ENCODE data around the gene LAD1. TPM values are rescaled to one million over a fixed set of nuclear protein-coding genes. Genes with fewer than 3 reads are reported as not detected.

LAD1 gene
- total and polyA plus RNA-seq, 2 experiments from 2014 or later = not detected

DNA sequence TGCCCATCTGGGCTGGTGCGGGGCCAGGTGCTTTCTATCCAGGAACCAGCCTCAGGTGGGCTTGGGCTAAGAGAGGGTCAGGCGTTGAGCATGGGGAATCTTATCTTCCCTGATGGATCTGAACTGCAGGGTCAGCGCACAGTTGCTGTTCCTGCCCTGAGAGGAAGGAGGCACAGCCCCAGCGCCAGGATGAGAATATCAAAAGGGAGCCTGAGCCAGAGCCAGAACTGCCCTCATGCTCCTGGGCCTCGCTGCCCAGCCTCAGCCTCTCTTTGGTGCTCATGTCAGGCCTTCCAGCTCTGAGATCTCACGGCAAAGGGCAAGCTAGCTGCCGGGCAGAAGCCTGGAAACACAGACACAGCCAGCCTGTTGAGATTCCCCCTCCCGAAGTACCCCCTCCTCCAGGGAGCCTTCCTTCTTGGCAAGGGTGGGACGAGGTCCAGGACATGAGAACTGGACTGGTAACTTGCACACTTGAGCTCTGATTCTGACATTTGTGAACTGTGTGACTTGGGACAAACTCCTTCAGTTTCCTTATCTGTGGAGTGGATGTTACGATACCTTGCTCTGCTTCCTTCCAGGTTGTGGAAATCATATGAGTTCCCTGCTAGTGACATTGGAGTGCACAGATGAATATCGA is 1.2 kb upstream of the LAD1 start:
- Histone ChIP-seq H3K4me3 (no peak overlapping the region), H3K36me3 (ENCODE audit: low read depth) (no peaks in the 10 kb centered on the region), H3K79me2 (ENCODE audit: insufficient read depth) (no peaks in the 10 kb centered on the region), H3K4me1 (ENCODE audit: insufficient read depth) (no peaks in the 10 kb centered on the region), H3K9ac (no peak overlapping the region), H4K20me1 (ENCODE audit: insufficient read depth) (no peaks in the 10 kb centered on the region), H2AFZ (no peak overlapping the region), H3K4me2 (ENCODE audit: unreplicated experiment) (no peak overlapping the region), H3K27ac (no peak overlapping the region), H3K9me2 (ENCODE audit: insufficient read depth) (no peaks in the 10 kb centered on the region), H3K27me3 (replicated peaks; ENCODE audit: insufficient read depth) (peaks cover 62% of the 10 kb centered on the region), H3F3A (ENCODE audit: insufficient read depth) (no peaks in the 10 kb centered on the region), H3K9me3 (ENCODE audit: low read depth) (no peaks in the 10 kb centered on the region)
- in situ Hi-C loops (cut with MboI) = no loop called here
- TF ChIP-seq EZH2phosphoT487 (IDR thresholded peaks at IDR 0.05; ENCODE audit: insufficient read depth, low read depth) (no peak), EZH2 (IDR thresholded peaks at IDR 0.05; ENCODE audit: insufficient read depth, poor library complexity, severe bottlenecking) (no peak)
- DNase-seq = no peak
- 83 to 85% methylated on average over 11 of the region's 11 CpGs for WGBS, 2 experiments (ENCODE audit: low coverage in 1 of 2, low lambda C conversion rate in 2 of 2, missing lambda C conversion rate in 2 of 2)

DNA sequence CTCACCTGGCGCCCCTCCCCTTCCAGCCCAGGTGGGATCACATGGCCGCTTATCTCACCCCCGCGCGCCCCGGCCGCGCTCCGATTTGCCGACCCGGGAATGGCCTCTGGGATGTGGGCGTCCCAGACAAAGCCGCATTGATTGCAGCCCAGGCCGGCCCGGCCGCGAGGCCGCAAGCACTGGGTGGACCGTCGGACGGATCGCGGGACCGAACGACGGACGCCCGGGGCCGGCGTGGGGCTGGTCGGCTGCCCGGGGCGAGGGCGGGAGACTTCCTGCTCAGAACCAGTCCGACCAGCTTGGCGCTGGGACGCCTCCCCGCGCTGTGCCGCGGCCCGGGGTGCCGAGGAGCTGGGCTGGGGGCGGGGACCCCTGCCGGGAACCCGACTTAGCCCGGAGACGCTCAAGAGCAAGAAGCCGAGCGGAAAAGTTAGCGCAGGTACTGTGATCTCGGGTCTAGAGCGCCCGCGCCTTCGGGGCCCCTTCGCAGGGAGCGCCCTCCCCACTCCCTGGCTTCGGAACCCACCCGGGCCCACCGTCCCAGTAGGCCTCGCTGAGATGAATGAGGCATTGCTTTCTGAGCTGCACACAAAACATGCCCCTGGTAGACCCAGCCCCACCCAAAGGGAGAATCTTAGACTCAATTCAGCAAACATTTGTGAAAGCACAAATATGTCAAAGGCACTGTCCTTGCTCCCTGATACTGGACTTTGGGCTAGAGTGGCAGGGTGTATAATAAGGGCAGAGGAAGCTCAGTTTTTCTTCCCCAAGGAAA is 415 bp upstream of the LAD1 start:
- Histone ChIP-seq H4K20me1 (ENCODE audit: insufficient read depth) (no peaks in the 10 kb centered on the region), H3K27ac (no peak overlapping the region), H3K27me3 (replicated peaks; ENCODE audit: insufficient read depth) (peaks cover 62% of the 10 kb centered on the region), H3F3A (ENCODE audit: insufficient read depth) (no peaks in the 10 kb centered on the region), H3K9me2 (ENCODE audit: insufficient read depth) (no peaks in the 10 kb centered on the region), H3K4me3 (peak overlapping the region; percentile 16; the same call in 1 of the 2 replicates), H3K4me1 (ENCODE audit: insufficient read depth) (no peaks in the 10 kb centered on the region), H3K4me2 (ENCODE audit: unreplicated experiment) (no peak overlapping the region), H3K36me3 (ENCODE audit: low read depth) (no peaks in the 10 kb centered on the region), H3K79me2 (ENCODE audit: insufficient read depth) (no peaks in the 10 kb centered on the region), H3K9ac (no peak overlapping the region), H2AFZ (no peak overlapping the region), H3K9me3 (ENCODE audit: low read depth) (no peaks in the 10 kb centered on the region)
- WGBS, 2 experiments (ENCODE audit: low coverage in 1 of 2, low lambda C conversion rate in 2 of 2, missing lambda C conversion rate in 2 of 2) = 16% methylated on average over 55 to 62 of the region's 62 CpGs
- in situ Hi-C loops (cut with MboI) = no loop called here
- DNase-seq = peak; percentile 34
- TF ChIP-seq EZH2 (IDR thresholded peaks at IDR 0.05; ENCODE audit: insufficient read depth, poor library complexity, severe bottlenecking) (peak; percentile 47), EZH2phosphoT487 (IDR thresholded peaks at IDR 0.05; ENCODE audit: insufficient read depth, low read depth) (peak; percentile 69; the same call in 1 of the 2 replicates)

DNA sequence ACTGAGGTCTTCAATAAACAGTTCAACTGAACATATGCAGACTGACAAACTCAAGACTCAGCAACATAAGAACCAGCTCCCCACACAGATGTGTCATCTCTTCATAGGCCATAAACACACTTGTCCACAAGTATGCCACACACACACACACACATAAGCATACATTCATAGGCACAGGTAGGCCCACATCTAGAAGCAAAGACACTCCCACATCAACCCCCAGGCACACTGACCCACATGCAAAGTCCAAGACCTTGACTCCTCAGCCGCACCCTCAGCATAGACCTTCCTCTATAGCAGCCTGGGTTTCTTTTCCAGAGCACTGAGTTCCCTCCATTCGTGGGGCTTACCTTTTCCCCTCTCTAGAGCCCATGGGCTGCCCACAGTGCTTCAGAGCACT is 1.4 kb downstream of the LAD1 start:
- H3K27ac ChIP-seq = no peak overlapping the region
- no peaks in the 10 kb centered on the region for H3K4me1 ChIP-seq (ENCODE audit: insufficient read depth)
- no peak for DNase-seq
- no peak overlapping the region for H3K4me3 ChIP-seq
- no peaks in the 10 kb centered on the region for H3K9me3 ChIP-seq (ENCODE audit: low read depth)
- 86 to 88% methylated on average over 2 of the region's 2 CpGs for WGBS, 2 experiments (ENCODE audit: low coverage in 1 of 2, low lambda C conversion rate in 2 of 2, missing lambda C conversion rate in 2 of 2)
- in situ Hi-C loops (cut with MboI) = no loop called here
- no peaks in the 10 kb centered on the region for H3K79me2 ChIP-seq (ENCODE audit: insufficient read depth)
- H3F3A ChIP-seq (ENCODE audit: insufficient read depth) = no peaks in the 10 kb centered on the region
- peaks cover 51% of the 10 kb centered on the region for H3K27me3 ChIP-seq (replicated peaks; ENCODE audit: insufficient read depth)
- H2AFZ ChIP-seq = no peak overlapping the region
- TF ChIP-seq EZH2phosphoT487 (IDR thresholded peaks at IDR 0.05; ENCODE audit: insufficient read depth, low read depth) (no peak), EZH2 (IDR thresholded peaks at IDR 0.05; ENCODE audit: insufficient read depth, poor library complexity, severe bottlenecking) (no peak)
- H3K9me2 ChIP-seq (ENCODE audit: insufficient read depth) = no peaks in the 10 kb centered on the region
- H4K20me1 ChIP-seq (ENCODE audit: insufficient read depth) = no peaks in the 10 kb centered on the region
- no peak overlapping the region for H3K9ac ChIP-seq
- no peaks in the 10 kb centered on the region for H3K36me3 ChIP-seq (ENCODE audit: low read depth)
- H3K4me2 ChIP-seq (ENCODE audit: unreplicated experiment) = no peak overlapping the region

DNA sequence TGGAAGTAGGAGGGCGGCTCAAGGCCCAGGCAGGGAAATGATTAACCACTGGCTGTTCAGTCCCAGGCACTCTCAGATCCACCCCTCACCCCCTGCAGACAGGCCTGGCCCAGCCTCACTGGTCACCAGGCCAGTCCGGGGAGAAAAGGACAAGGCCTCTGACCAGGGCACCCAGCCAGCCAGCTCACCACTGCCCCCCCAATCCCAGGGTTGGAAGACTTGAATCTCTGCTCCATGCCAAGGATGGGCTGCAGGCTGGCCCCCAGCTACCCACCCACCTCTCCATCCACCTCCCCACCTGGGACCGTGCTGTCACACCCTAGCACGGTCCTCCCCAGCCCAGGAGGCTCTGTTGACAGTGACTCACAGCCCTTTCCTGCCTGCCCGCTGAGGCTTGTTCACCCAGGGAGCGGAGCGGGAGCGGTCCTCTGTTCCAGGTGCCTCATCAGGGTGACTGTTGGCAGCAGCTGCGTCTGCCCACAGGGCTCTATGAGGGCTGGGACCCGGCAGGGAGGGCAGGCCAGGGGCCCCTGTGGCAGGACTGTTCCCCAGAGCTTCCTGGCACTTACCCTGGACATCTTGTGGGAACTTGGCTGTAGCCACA is 2.2 kb downstream of the LAD1 start:
- Histone ChIP-seq H3F3A (ENCODE audit: insufficient read depth) (no peaks in the 10 kb centered on the region), H3K9me2 (ENCODE audit: insufficient read depth) (no peaks in the 10 kb centered on the region), H2AFZ (no peak overlapping the region), H3K4me1 (ENCODE audit: insufficient read depth) (no peaks in the 10 kb centered on the region), H3K79me2 (ENCODE audit: insufficient read depth) (no peaks in the 10 kb centered on the region), H3K4me3 (no peak overlapping the region), H3K27ac (no peak overlapping the region), H3K36me3 (ENCODE audit: low read depth) (no peaks in the 10 kb centered on the region), H3K9ac (no peak overlapping the region), H3K9me3 (ENCODE audit: low read depth) (no peaks in the 10 kb centered on the region), H4K20me1 (ENCODE audit: insufficient read depth) (no peaks in the 10 kb centered on the region), H3K4me2 (ENCODE audit: unreplicated experiment) (no peak overlapping the region), H3K27me3 (replicated peaks; ENCODE audit: insufficient read depth) (peaks cover 53% of the 10 kb centered on the region)
- in situ Hi-C loops (cut with MboI) = no loop called here
- 79 to 87% methylated on average over 8 to 10 of the region's 10 CpGs for WGBS, 2 experiments (ENCODE audit: low coverage in 1 of 2, low lambda C conversion rate in 2 of 2, missing lambda C conversion rate in 2 of 2)
- DNase-seq = no peak
- TF ChIP-seq EZH2 (IDR thresholded peaks at IDR 0.05; ENCODE audit: insufficient read depth, poor library complexity, severe bottlenecking) = no peak
- TF ChIP-seq EZH2phosphoT487 (IDR thresholded peaks at IDR 0.05; ENCODE audit: insufficient read depth, low read depth) = no peak
